Keratinocyte (primary cell): ENCODE measurements around the gene PSMB10. TPM values are rescaled to one million over a fixed set of nuclear protein-coding genes. Genes with fewer than 3 reads are reported as not detected.

Experiments used
- DNase-seq: peaks from one replicate; pipeline ENCODE4 v3.0.0-alpha.2; 2011; ENCODE audit warnings: low read depth, missing footprints, low spot score
- FAIRE-seq: peaks from 2 replicates; lab custom pipeline; 2011; peaks lifted over from hg19 to GRCh38; lab: Jason Lieb, UNC
- H2AFZ ChIP-seq: 2 replicates; pipeline ENCODE4 v1.6.0; 2012; ENCODE audit warnings: low read length, control low read depth, inconsistent platforms; ENCODE audit not compliant: control insufficient read depth
- H3K27ac ChIP-seq: 2 replicates; pipeline ENCODE4 v1.5.1; 2011; ENCODE audit warnings: low read length; ENCODE audit not compliant: control insufficient read depth, insufficient read depth
- H3K27me3 ChIP-seq: 3 replicates; pipeline ENCODE4 v1.6.0; 2011; ENCODE audit warnings: low read length; ENCODE audit not compliant: control insufficient read depth, insufficient read depth; ENCODE audit errors: extremely low read depth
- H3K36me3 ChIP-seq, 2 experiments: 2 replicates in 1 of 2; 3 replicates in 1 of 2; pipeline ENCODE4 v1.5.1; 2011; ENCODE audit warnings: low read length in 2 of 2, mild to moderate bottlenecking in 1 of 2; ENCODE audit not compliant: control insufficient read depth in 2 of 2, insufficient read depth in 2 of 2; ENCODE audit errors: extremely low read depth in 1 of 2
- H3K4me1 ChIP-seq: 3 replicates; pipeline ENCODE4 v1.5.1; 2011; ENCODE audit warnings: low read length; ENCODE audit not compliant: control insufficient read depth, insufficient read depth; ENCODE audit errors: extremely low read depth
- H3K4me2 ChIP-seq: 3 replicates; pipeline ENCODE4 v1.6.0; 2011; ENCODE audit warnings: low read depth, low read length; ENCODE audit not compliant: control insufficient read depth, insufficient read depth; ENCODE audit errors: extremely low read depth
- H3K4me3 ChIP-seq, 3 experiments: fragments of 200-600 bp in 1 of 3; sonication (generic) in 1 of 3; 2 replicates in 2 of 3; 3 replicates in 1 of 3; pipeline ENCODE4 v1.5.1; 2011 to 2016; ENCODE audit warnings: low read length in 3 of 3, mild to moderate bottlenecking in 3 of 3, control low read depth in 2 of 3, inconsistent platforms in 1 of 3, low read depth in 1 of 3, mixed read lengths in 1 of 3, mixed run types in 1 of 3, moderate library complexity in 1 of 3; ENCODE audit not compliant: control insufficient read depth in 2 of 3, insufficient read depth in 2 of 3; ENCODE audit errors: extremely low read depth in 1 of 3
- H3K79me2 ChIP-seq: 2 replicates; pipeline ENCODE4 v1.6.0; 2012; ENCODE audit warnings: low read length; ENCODE audit not compliant: control insufficient read depth, insufficient read depth
- H3K9ac ChIP-seq: 3 replicates; pipeline ENCODE4 v1.6.0; 2011; ENCODE audit warnings: low read length; ENCODE audit not compliant: control insufficient read depth, insufficient read depth; ENCODE audit errors: extremely low read depth
- H3K9me1 ChIP-seq: 3 replicates; pipeline ENCODE4 v1.6.0; 2011; ENCODE audit warnings: low read length; ENCODE audit not compliant: control insufficient read depth, insufficient read depth; ENCODE audit errors: extremely low read depth
- H3K9me3 ChIP-seq: 2 replicates; pipeline ENCODE4 v1.5.1; 2012; ENCODE audit warnings: low read depth, low read length; ENCODE audit not compliant: control insufficient read depth
- H4K20me1 ChIP-seq: 3 replicates; pipeline ENCODE4 v1.6.0; 2011; ENCODE audit warnings: low read length; ENCODE audit not compliant: control insufficient read depth, insufficient read depth; ENCODE audit errors: extremely low read depth
- CTCF ChIP-seq, 3 experiments: IDR thresholded peaks in 1 of 3; conservative IDR thresholded peaks in 1 of 3; optimal IDR thresholded peaks in 1 of 3; 2 replicates in 2 of 3; 3 replicates in 1 of 3; pipeline versions ENCODE3 to v1.5.1; 2011; ENCODE audit warnings: low read length in 3 of 3, mild to moderate bottlenecking in 3 of 3, moderate library complexity in 2 of 3, control low read depth in 1 of 3, inconsistent platforms in 1 of 3; ENCODE audit not compliant: insufficient read depth in 2 of 3; ENCODE audit errors: extremely low read depth in 1 of 3
- EZH2 ChIP-seq: IDR thresholded peaks from one replicate; pipeline ENCODE4 v1.6.1; 2012; ENCODE audit warnings: inconsistent platforms, mild to moderate bottlenecking, low read length, moderate library complexity
- dilution Hi-C: fragments of 300-500 bp; cut with MboI; formaldehyde crosslinking; loops from one replicate; pipeline ENCODE4 v1.7.0; 2020; ENCODE audit warnings: low sequenced_read_pairs; ENCODE audit not compliant: extremely low pct_ligation_motif_present
- polyA plus RNA-seq, 5 experiments: library from polyadenylated mRNA; depleted of rRNA in 3 of 5; stranded (reverse) in 3 of 5; stranded (forward) in 1 of 5; unstranded in 1 of 5; fragments of >200 nt; gene quantifications; 1 replicate in 1 of 5; 2 replicates in 3 of 5; 3 replicates in 1 of 5; pipeline versions ENCODE4 v1.2.1 to v1.2.3, GENCODE V29; 2011 to 2012; ENCODE audit warnings: missing spikeins in 2 of 5, low read depth in 1 of 5, low replicate concordance in 1 of 5

Gene PSMB10
- polyA plus RNA-seq, 1 donor (not counting 4 experiments of a cell fraction or from before 2014, with no cell fraction given): 11.1 TPM

- H3K4me1 ChIP-seq: peaks cover 27% of the 10 kb centered on the region
- H3K27me3 ChIP-seq: no peaks in the 10 kb centered on the region
- H4K20me1 ChIP-seq: no peaks in the 10 kb centered on the region
- dilution Hi-C loops: no loop called here
- H3K36me3 ChIP-seq: peaks cover 10 to 21% of the 10 kb centered on the region in 2 experiments
- H2AFZ ChIP-seq: no peak overlapping the region
- DNase-seq (no peak), FAIRE-seq (no peak)
- peak overlapping the region; percentile 89 to 95 (median 91) for H3K4me3 ChIP-seq
- H3K9ac ChIP-seq: peak overlapping the region; percentile 92
- H3K27ac ChIP-seq: peak overlapping the region; percentile 81
- no peaks in the 10 kb centered on the region for H3K9me3 ChIP-seq
- peak overlapping the region; percentile 63 for H3K4me2 ChIP-seq
- H3K79me2 ChIP-seq: peaks cover 10% of the 10 kb centered on the region
- TF ChIP-seq EZH2 (no peak), CTCF (optimal IDR thresholded peaks at IDR 0.05 in 1 of 3, IDR thresholded peaks at IDR 0.05 in 1 of 3, conservative IDR thresholded peaks at IDR 0.05 in 1 of 3; ENCODE audit: extremely low read depth in 1 of 3, insufficient read depth in 2 of 3, low read length in 3 of 3) (no peak)
- H3K9me1 ChIP-seq: peaks cover 3% of the 10 kb centered on the region
Measured at GRCh38 chr16:67936880-67937605, 393 bp upstream of the PSMB10 start.

DNA sequence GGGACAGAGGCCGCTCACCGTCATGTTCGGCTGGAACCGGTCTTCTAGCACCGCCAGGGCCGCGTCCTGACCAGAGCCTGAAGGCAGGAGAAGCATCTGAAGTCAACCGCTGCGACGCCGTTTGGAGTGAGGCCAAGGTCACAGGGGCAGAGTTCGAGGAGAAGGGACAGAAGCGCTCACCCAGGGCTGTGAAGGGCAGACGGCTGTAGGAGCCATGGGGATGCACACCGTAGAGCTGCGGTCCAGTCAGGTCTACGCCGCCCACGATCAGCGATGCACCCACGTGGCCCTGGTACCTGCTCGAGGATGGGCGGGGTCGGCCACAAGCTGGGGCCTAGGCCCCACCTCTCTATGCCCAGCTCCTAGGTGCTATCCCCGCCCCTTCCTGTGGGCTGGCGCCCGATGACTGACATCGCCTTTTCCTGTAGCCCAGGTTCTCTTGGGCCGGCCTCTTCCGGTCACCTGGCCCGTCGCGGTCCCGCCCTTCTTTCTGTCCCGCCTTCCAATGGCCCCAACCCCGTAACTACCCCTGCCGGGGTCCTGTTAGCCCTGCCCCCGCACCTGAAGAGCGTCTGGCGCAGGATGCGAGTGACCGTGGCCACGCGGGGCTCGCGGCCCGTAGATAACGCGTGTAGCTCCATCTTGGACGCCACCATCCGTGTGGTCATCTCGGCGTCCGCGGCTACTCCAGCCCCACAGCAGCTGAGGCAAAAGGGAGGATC is 1.1 kb downstream of the PSMB10 start:
- Histone ChIP-seq H3K4me1 (peaks cover 27% of the 10 kb centered on the region), H3K4me2 (peak overlapping the region; percentile 63), H4K20me1 (no peaks in the 10 kb centered on the region), H3K9me3 (no peaks in the 10 kb centered on the region), H3K27ac (peak overlapping the region; percentile 81), H3K36me3 (peaks cover 7 to 18% of the 10 kb centered on the region in 2 experiments), H3K9ac (peak overlapping the region; percentile 92), H2AFZ (peak overlapping the region; percentile 82), H3K9me1 (no peaks in the 10 kb centered on the region), H3K4me3 (peak overlapping the region; percentile 89 to 95 (median 91)), H3K79me2 (peaks cover 10% of the 10 kb centered on the region), H3K27me3 (no peaks in the 10 kb centered on the region)
- TF ChIP-seq CTCF (optimal IDR thresholded peaks at IDR 0.05 in 1 of 3, IDR thresholded peaks at IDR 0.05 in 1 of 3, conservative IDR thresholded peaks at IDR 0.05 in 1 of 3; ENCODE audit: extremely low read depth in 1 of 3, insufficient read depth in 2 of 3, low read length in 3 of 3) (no peak), EZH2 (no peak)
- FAIRE-seq: peak; percentile 83
- dilution Hi-C loops: no loop called here
- DNase-seq: peak; percentile 93
